ENCODE results near the gene NAXD.
"Not testable (repeated sequence)": the region's sequence is repeated elsewhere in the genome, so short reads cannot be mapped to it uniquely, and the experiment has no call there.

The NAXD gene

GRCh38 chr13:110580800-110581199 lies 34.5 kb upstream of the NAXD start:
- in situ Hi-C loops (cut with HindIII; ENCODE audit: low pct_unique_long_range_greater_than_20kb, low sequenced_read_pairs): no loop called here
- TF ChIP-seq JUND (IDR thresholded peaks at IDR 0.05; ENCODE audit: low read depth): no peak
- DNase-seq (ENCODE audit: low read depth in 1 of 2, low spot score in 1 of 2): no peak

DNA sequence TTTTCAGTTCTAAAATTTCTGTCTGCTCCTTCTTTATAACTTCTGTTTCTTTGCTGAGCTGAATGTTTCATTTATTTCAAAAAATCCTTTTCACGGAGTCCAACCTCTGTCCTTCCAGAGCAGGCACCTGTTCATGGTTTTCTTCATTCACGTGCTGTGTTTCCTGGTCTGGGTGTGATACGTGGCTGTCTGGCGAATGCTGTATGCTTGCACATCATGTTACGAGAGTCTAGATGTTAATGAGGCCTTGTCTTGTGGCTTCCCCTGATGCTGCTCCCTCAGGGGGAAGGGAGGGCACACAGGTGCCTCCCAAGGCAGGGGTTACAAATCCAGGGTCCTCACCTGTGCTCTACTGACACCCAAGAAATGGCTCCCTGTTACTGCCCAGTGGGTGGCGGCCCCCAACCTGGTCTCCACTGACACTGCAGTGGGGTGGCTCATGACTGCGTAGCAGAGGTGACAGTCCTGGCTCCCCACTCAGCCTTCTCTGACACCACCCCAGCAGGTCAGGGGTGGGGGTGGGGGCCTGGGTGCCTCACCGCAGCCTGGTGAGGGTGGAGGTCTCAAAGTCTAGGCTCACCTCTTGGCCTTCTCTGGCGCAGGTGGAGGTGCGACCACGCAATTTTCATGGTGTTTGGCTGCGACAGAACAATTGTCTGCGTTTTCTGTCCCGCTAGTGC lies 33.7 kb upstream of the NAXD start:
- in situ Hi-C loops (cut with HindIII; ENCODE audit: low pct_unique_long_range_greater_than_20kb, low sequenced_read_pairs): no loop called here
- no peak for DNase-seq (ENCODE audit: low read depth in 1 of 2, low spot score in 1 of 2)
- TF ChIP-seq JUND (IDR thresholded peaks at IDR 0.05; ENCODE audit: low read depth): no peak

- in situ Hi-C loops (cut with HindIII; ENCODE audit: low pct_unique_long_range_greater_than_20kb, low sequenced_read_pairs): no loop called here
- no peak for TF ChIP-seq JUND (IDR thresholded peaks at IDR 0.05; ENCODE audit: low read depth)
- no peak for DNase-seq (ENCODE audit: low read depth in 1 of 2, low spot score in 1 of 2)
Measured at GRCh38 chr13:110582421-110582954, 32.9 kb upstream of the NAXD start.

GRCh38 chr13:110583178-110583865 lies 32.0 kb upstream of the NAXD start:
- no peak for TF ChIP-seq JUND (IDR thresholded peaks at IDR 0.05; ENCODE audit: low read depth)
- in situ Hi-C loops (cut with HindIII; ENCODE audit: low pct_unique_long_range_greater_than_20kb, low sequenced_read_pairs): no loop called here
- no peak for DNase-seq (ENCODE audit: low read depth in 1 of 2, low spot score in 1 of 2)

- DNase-seq (ENCODE audit: low read depth in 1 of 2, low spot score in 1 of 2): no peak
- TF ChIP-seq JUND (IDR thresholded peaks at IDR 0.05; ENCODE audit: low read depth): no peak
- in situ Hi-C loops (cut with HindIII; ENCODE audit: low pct_unique_long_range_greater_than_20kb, low sequenced_read_pairs): no loop called here
Measured at GRCh38 chr13:110589793-110590390, 25.5 kb upstream of the NAXD start.

DNA sequence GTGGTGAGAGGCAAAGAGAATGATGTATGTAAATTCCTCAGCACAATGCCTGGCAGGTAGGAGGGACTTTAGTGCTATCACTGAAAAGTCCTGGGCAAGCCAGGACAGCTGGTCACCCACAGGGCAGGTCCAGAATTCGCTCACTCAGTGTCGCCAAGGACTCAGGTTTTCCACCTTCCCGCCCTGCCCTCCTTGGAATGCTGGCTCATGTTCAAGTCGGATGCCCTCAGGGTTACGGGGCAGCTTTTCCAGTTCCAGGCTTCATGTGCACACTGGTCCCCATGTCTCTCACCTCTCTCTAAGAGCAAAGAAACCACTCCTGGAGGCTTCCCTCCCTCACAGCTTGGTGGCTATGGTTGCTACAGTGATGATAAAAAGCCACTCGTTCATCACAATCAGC lies 24.8 kb upstream of the NAXD start:
- TF ChIP-seq JUND (IDR thresholded peaks at IDR 0.05; ENCODE audit: low read depth): no peak
- in situ Hi-C loops (cut with HindIII; ENCODE audit: low pct_unique_long_range_greater_than_20kb, low sequenced_read_pairs): no loop called here
- peak in 1 of 2 experiments; percentile 95 for DNase-seq (ENCODE audit: low read depth in 1 of 2, low spot score in 1 of 2)

DNA sequence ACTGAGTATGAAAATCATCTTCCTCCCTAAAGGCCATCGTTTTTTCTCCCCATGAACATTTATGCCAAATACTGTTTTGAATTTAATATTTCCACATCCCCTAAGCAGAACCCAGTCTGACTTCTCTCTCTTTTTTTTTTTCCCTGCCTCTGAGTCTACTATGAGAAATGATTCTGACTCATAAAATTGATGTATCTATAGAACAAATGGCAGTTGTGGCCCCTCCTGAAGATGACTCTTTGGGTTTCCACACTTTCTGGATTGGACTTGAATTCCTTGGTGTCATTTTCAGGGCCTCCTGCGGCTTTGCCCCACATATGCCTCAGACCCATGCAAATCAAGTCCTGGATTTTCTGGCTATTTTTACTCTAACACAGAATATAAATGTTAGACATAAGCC lies 22.7 kb upstream of the NAXD start:
- no peak for TF ChIP-seq JUND (IDR thresholded peaks at IDR 0.05; ENCODE audit: low read depth)
- in situ Hi-C loops (cut with HindIII; ENCODE audit: low pct_unique_long_range_greater_than_20kb, low sequenced_read_pairs): no loop called here
- DNase-seq (ENCODE audit: low read depth in 1 of 2, low spot score in 1 of 2): no peak

DNA sequence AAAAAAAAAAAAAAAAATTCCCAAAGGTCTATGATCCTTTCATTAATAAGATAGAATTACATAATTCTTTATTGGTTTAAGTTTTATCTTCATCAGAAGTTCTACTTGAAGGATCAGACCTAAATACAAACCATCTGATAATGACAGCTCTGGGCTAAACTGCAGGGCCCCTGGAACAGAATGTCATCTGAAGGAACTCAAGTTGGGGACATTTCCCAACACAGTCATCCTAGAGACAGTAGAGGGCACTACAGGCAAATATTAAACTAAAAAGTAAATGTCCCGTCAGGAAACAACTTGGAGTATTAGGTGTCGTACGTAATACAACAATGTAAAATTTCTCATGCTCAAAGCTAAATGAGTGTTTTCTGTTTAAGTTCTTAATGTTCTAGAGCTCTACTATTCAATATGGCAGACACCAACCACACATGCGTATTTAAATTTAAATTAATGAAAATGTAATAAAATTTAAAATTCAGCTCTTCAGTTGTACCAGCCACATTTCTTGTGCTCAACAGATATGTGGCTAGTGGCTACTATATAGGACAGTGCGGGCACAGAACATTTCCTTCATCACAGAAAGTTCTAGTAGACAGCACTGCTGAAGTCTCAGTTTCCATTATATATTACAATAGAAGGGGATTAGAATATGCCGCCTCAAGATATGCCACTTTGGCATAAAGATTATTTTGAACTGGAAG lies 21.8 kb upstream of the NAXD start:
- TF ChIP-seq JUND (IDR thresholded peaks at IDR 0.05; ENCODE audit: low read depth): no peak
- in situ Hi-C loops (cut with HindIII; ENCODE audit: low pct_unique_long_range_greater_than_20kb, low sequenced_read_pairs): no loop called here
- DNase-seq (ENCODE audit: low read depth in 1 of 2, low spot score in 1 of 2): peak in 1 of 2 experiments; percentile 80

DNA sequence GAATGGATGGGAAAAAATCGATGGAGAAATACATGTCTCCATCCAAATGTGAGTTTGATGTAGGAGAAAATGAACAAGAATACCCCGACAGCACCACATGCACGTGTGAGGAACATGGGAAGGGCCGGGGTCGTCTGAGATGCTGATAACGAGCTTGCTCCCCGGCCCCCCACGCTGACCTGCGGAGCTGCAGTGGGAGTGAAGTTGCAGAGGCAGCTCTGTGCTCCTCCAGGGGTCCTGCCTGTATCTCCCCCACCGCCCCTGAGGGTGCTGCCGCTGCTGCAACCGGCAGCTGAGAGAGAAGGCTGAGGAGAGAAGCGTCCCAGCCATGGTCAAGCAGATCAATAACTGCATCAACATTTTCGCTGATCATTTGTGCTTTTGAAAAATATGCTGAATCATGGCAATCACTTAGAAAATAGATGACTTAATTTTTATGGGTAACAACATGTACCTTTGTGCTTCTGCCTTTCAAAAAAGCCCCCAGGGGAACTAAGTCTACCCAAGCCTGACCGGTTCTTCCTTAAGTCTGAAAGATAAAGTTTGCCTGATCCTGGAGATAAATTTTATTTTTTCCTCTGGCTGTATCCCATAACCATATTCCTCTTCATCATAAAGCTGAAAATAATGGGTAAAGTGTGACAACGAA lies 18.2 kb upstream of the NAXD start:
- peak in 1 of 2 experiments; percentile 56 for DNase-seq (ENCODE audit: low read depth in 1 of 2, low spot score in 1 of 2)
- TF ChIP-seq JUND (IDR thresholded peaks at IDR 0.05; ENCODE audit: low read depth): no peak
- in situ Hi-C loops (cut with HindIII; ENCODE audit: low pct_unique_long_range_greater_than_20kb, low sequenced_read_pairs): no loop called here

DNA sequence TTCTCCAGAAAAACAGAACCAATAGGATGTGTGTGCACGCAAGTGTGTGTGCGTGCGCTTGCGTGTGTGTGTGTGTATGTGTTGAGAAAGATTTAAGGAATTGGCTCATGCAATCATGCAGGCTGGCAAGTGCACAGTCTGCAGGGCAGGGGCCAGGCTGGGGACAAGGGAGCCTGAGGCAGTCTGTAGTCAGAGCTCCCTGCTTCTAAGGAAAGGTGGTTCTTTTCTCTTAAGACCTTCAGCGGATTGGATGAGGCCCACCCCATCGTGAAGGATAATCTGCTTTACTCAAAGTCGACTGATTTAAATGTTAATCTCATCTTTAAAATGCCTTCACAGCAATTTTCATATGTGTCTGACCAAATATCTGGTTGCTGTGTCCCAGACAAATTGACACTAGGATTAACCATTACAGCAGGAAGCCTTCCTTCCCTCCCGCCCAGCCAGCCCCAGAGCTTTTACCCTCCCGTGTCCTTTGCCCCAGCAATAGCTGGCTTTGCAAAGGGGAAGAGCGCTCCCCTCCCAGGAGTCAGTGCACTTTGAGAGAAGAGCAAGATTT lies 15.0 kb upstream of the NAXD start:
- no peak for TF ChIP-seq JUND (IDR thresholded peaks at IDR 0.05; ENCODE audit: low read depth)
- peak in 1 of 2 experiments; percentile 71 for DNase-seq (ENCODE audit: low read depth in 1 of 2, low spot score in 1 of 2)
- in situ Hi-C loops (cut with HindIII; ENCODE audit: low pct_unique_long_range_greater_than_20kb, low sequenced_read_pairs): no loop called here

DNA sequence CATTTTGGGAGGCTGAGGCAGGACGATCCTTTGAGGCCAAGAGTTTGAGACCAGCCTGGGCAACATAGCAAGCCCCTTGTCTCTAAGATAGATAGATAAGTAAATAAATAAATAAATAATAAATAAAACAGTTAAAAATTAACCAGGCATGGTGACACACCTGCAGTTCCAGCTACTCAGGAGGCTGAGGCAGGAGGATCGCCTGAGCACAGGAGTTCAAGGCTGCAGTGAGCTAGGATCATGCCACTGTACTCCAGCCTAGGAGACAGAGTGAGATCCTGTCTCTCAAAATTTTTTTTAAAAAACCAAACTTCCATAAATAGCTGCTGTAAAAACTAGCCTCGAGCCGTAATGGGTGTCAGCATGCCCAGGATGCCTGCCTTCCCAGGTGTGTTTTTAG lies 14.4 kb upstream of the NAXD start:
- DNase-seq (ENCODE audit: low read depth in 1 of 2, low spot score in 1 of 2): no peak
- in situ Hi-C loops (cut with HindIII; ENCODE audit: low pct_unique_long_range_greater_than_20kb, low sequenced_read_pairs): no loop called here
- TF ChIP-seq JUND (IDR thresholded peaks at IDR 0.05; ENCODE audit: low read depth): no peak

DNA sequence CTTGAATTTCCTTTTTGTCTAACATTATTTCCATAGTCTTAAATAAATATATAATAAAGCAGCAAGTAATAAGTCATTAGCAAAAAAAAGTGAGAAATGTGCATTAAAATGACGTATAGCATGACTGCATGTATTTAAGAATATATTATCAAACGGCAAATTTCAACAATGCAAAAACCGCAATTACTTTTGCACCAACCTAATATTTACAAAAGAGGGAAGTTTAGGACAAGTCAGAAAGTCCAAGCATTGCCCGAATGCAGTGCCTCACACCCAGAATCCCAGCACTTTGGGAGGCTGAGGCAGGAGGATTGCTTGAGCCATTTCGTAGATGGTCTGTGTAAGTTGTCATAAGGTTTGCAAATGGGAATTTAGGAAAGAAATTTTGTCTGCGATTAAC lies 10.2 kb upstream of the NAXD start:
- TF ChIP-seq JUND (IDR thresholded peaks at IDR 0.05; ENCODE audit: low read depth): no peak
- in situ Hi-C loops (cut with HindIII; ENCODE audit: low pct_unique_long_range_greater_than_20kb, low sequenced_read_pairs): no loop called here
- DNase-seq (ENCODE audit: low read depth in 1 of 2, low spot score in 1 of 2): no peak

DNA sequence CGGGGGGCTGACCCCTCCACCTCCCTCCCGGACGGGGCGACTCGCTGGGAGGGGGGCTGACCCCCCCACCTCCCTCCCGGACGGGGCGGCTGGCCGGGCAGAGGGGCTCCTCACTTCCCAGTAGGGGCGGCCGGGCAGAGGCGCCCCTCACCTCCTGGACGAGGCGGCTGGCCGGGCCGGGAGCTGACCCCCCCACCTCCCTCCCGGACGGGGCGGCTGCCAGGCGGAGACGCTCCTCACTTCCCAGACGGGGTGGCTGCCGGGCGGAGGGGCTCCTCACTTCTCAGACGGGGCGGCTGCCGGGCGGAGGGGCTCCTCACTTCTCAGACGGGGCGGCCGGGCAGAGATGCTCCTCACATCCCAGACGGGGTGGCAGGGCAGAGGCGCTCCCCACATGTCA lies 9.1 kb upstream of the NAXD start:
- in situ Hi-C loops (cut with HindIII; ENCODE audit: low pct_unique_long_range_greater_than_20kb, low sequenced_read_pairs): not testable (repeated sequence)

More for the DNA sequence above, 9.1 kb upstream of the NAXD start:
- not testable (repeated sequence) for DNase-seq (ENCODE audit: low read depth in 1 of 2, low spot score in 1 of 2)

Measured in T47D (cell line).